Right kidney (tissue), 1 donor: ENCODE results near the gene LLGL2.
"Not testable (repeated sequence)": the region's sequence is repeated elsewhere in the genome, so short reads cannot be mapped to it uniquely, and the experiment has no call there.

Experiments used
- DNase-seq: peaks from one replicate; pipeline ENCODE4 v3.0.0-alpha.2; 2016

Gene LLGL2

DNA sequence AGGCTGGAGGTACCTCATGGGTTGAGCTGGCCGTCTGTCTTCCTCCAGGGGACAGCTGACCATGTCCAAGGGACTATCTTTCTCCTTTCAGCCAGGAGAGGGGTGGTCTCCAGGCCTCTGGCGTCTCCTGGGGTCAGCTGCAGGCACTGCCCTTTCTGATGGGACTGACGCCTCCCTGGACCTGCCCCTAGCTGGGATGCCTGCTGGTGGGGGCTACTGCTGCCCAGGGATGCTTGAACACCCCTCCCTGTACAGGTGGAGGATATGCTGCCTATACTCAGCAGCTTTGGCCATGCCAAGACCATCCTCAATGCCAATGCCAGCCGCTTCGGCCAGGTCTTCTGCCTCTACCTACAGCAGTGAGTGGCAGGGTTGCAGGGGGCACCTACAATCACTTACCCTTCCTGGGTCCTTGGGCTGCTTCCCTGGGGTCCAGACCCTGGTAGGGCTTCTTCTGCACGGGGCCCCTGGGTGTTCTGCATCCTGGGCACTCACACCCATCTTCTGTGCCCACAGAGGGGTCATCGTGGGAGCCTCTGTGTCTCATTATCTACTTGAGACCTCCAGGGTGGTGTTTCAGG lies 66.3 kb downstream of the LLGL2 start:
- DNase-seq: no peak

DNA sequence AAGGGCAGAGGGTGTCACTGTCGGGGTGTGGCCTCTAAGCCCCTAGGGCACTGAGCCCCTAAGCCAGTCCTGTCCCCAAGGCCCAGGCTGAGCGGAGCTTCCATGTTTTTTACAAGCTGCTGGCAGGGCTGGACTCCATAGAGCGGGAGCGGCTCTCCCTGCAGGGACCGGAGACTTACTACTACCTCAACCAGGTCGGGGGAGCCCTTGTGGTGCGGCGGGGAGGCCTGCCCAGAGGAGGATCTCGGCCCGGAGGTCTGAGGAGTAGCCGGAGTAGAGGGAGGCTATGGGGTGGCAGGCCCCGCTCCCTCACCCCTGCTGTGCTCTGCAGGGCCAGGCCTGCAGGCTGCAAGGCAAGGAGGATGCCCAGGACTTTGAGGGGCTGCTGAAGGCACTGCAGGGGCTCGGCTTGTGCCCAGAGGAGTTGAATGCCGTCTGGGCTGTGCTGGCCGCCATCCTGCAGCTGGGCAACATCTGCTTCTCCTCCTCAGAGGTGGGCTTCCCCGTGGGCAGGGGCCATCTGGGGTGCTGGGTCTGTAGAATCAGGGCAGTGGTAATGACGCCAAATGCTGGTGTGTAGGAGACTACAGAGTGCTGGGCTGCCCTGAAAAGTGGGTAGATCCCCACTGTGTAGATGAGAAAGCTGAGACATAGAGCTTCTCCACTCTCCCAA lies 67.0 kb downstream of the LLGL2 start:
- DNase-seq: no peak

DNA sequence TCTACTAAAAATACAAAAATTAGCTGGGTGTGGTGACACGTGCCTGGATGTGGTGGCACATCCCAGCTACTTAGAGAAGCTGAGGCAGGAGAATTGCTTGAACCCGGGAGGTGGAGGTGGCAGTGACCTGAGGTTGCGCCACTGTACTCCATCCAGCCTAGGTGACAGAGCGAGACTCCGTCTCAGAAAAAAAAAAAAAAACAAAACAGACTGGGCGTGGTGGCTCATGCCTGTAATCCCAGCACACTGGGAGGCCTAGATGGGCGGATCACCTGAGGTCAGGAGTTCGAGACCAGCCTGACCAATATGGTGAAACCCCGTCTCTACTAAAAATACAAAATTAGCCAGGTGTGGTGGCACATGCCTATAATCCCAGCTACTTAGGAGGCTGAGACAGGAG lies 67.9 kb downstream of the LLGL2 start:
- not testable (repeated sequence) for DNase-seq

DNA sequence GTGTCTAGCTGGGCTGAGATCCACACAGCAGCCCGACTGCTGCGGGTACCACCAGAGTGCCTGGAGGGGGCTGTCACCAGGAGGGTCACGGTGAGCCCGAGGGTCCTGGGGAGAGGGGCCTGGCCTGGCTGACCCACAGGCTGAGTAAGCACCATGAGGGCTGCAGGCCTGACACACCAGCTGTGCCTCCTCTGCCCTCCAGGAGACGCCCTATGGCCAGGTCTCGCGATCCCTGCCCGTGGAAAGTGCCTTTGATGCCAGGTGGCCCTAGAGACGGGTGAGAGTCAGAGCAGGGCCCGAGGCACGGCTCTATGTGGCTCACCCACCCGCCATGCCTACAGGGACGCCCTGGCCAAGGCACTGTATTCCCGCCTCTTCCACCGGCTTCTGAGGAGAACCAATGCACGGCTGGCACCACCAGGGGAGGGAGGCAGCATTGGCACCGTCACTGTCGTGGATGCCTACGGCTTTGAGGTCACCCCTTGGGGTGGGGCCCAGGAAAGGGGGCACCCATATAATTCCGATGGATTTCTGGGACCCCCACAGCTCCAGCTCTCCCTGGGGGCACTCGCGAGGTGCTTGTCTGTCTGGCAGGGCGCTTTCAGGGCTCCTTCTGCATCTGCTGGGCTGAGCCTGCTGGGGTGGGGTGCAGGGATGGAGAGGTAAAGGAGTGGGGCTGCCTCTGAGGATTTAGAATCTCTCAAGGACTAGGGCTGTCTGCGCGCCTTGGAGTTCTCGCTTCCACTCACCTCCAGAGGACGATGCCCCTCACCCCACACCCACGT lies 69.2 kb downstream of the LLGL2 start:
- no peak for DNase-seq

DNA sequence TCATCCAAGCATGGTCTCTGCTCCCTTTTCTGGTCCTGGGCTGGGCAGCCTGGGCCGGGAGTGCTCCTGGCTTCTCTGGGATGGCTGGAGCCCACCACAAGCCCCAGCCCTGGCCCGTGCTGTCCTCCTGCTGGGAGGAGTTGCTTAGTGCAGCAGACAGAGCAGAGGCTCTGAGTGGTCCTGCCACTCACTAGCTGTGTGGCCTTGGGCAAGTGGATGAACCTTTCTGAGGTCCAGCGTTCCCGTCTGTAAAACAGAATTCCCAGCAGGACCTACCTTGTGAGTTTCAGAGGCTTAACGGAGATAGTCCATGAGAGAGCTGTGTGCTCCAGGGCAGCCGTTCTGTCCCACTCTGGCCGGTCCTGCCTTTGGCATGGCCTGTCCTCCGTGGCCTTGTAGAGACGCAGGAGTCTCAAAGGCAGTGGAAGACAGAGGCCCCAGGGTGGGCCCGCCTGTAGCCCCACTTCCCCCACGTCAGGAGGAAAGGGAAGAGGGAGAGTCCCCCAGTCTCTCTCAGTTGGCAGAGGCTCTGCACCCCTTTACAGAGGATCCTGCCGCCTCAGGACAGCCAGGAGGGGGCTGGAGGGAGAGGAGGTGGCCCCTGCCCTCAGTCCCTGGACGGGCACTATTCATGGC lies 69.9 kb downstream of the LLGL2 start:
- DNase-seq: no peak

DNA sequence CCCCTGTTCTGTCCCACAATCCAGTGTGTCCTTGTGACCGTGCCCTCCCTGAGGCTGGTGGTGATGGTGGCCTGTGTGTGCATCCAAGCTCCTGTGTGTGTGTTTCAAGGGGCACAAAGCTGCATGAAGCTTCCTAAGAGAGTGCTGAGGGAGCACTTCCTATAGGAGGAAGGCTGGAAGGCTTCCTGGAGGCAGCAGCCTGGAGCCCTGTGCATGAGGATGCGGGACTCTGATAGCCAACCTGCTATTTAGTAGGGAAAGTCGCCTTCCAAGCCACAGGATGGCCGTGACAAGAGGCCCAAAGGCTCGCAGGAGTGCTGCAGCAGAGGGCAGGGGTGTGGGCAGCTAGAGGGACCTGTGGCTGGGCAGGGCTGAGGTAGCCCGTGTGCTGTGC lies 70.4 kb downstream of the LLGL2 start:
- DNase-seq: no peak

DNA sequence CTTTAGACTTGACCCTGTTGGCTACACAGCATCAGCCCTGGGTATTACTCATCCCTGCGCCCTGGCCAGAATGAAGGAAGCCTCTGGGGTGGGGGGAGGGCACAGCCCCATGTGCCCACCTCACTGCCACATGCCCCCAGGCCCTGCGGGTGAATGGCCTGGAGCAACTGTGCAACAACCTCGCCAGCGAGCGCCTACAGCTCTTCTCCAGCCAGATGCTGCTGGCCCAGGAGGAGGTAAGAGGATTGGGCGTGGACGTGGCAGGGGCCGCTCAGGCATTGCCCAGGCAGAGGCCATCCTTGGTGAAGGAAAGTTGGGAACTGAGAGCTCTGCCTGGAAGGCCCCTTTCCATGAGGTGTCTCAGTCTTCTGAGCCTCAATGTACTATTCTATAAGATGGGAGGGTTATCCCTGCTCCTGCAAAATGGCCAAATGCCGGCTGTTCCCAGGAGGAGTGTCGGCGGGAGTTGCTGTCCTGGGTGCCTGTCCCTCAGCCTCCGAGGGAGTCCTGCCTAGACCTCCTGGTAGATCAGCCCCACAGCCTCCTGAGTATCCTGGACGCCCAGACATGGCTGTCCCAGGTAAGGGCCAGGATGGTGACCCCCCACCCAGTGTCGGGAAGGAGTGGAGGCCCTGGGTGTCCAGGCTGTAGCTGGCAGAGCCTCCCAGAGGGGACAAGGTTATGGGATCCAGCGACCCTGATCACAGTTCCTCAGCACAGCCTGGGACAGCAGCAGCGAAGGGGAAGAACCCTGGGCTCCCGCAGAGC lies 71.0 kb downstream of the LLGL2 start:
- DNase-seq: no peak

DNA sequence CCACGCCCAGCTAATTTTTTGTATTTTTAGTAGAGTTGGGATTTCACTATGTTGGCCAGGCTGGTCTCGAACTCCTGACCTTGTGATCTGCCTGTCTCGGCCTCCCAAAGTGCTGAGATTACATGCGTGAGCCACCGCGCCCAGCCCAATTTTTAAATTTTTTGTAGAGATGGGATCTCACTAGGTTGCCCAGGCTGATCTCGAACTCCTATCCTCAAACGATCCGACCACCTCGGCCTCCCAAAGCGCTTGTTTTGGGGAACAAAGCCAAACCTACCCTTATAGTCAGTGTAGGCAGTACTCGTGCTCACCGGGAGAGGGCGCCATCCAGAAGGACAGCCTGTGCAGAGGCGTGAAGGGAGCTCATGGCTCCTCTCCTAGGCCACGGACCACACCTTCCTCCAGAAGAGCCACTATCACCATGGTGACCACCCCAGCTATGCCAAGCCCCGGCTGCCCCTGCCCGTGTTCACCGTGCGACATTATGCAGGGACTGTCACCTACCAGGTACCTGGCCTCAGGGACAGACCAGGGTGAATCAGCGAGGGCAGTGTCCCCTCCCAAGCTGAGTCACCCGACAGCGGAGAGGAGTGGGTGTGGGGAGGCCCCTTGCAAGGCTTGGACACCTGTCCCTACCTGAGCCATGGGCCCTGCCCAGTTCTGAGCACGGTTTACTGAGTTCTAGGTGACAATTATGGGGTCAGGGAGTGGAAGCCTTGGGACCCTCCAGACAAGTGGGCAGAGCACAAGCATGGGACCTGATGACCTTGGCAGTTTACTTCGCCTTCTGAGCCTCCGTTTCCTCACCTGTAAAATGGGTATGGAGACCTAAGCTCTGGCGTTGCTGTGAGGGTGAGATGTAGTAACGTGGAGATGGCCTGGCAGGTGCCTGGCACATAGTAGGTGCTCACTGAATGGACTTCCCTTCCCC lies 75.8 kb downstream of the LLGL2 start:
- DNase-seq: no peak

DNA sequence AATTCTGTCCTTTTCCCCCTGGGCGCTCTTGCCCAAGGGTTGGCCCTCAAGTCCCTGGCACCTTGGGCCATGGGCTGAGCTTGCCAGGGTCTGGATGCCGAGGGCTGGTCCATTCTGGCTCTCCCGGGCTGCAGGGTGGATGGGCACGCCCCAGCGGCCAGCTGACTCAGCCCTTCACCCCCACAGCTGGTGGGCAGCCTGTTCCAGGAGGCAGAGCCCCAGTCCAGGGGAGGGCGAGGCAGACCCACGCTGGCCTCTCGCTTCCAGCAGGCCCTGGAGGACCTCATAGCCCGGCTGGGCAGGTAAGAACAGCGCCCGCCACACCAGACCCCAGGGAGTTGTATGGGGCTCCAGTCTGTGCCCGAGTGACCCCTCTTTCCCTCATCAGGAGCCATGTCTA lies 77.1 kb downstream of the LLGL2 start:
- no peak for DNase-seq

DNA sequence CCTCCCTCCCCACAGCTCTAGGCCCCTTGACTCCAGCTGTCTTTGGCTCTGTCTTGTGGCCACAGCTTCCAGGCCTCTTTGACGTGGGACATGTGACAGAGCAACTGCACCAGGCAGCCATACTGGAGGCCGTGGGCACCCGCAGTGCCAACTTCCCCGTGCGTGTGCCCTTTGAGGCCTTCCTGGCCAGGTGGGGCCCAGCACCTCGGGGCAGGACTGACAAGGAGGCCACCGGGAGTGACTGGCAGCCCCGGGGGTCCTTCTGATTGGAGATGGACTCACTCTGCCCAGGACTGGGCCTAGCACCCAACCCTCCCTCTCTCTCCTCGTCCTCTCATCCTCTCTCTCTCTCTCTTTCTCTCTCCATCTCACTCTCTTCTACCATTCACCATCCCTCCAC lies 77.6 kb downstream of the LLGL2 start:
- DNase-seq: no peak

DNA sequence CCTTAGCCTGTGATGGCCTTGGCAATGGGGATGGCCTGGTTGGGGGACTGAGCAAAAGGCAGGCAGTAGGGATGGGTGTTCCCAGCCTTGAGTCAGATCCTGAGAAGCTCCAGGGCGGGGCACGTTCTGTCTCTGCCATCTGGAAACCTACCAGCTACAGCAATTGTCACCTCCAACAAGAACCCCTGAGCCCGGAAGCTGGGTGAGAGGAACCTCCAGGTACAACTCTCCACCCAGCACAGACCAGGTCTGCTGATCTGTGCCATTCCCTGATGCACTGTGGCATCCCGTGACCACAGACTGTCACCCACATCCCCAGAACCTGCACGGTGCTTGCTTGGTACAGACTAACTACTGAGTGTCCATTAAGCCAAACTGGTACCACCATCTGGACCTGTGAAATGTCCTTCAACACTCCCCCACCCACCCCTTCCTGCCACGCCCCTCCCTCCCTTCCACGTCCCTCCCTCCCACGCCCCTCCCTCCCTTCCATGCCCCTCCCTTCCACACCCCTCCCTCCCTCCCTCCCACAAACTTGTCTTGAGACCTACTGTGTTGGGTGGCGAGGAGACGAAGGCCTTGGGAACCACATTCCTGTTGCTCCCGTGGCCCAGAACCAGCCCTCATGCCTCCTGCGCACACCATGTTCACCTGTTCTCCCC lies 78.7 kb downstream of the LLGL2 start:
- no peak for DNase-seq

DNA sequence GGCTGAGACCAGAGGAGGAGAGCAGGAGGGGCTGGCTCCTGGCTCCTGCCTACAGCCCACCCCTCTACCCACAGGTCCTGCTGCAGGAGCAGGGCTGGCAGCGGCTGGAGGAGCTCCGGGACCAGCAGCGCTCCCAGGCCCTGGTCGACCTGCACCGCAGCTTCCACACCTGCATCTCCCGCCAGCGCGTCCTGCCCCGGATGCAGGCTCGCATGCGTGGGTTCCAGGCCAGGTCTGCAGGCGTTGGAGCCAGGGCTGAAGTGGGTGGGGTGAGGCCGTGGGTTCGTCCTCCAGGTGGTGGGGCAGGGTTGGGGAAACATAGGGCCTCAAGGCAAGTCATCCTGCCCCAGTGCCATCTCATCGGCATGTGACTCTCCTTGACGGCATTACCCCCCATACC lies 80.3 kb downstream of the LLGL2 start:
- DNase-seq: no peak

DNA sequence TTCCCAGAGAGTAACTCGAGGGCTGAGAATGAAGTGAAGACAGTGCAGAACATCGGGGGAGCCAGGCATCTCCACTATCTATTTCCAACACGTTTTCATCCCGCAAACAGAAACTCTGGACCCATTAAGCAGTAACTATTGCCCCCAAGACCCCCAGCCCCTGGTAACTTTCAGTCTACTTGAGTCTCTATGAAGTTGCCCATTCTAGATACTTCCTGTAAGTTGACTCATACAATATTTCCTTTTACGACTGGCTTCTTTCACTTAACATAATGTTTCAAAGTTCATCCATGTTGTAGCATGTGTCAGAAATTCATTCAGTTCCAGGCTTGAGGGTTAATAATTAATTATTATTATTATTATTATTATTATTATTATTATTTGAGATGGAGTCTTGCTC lies 81.6 kb downstream of the LLGL2 start:
- DNase-seq: no peak

DNA sequence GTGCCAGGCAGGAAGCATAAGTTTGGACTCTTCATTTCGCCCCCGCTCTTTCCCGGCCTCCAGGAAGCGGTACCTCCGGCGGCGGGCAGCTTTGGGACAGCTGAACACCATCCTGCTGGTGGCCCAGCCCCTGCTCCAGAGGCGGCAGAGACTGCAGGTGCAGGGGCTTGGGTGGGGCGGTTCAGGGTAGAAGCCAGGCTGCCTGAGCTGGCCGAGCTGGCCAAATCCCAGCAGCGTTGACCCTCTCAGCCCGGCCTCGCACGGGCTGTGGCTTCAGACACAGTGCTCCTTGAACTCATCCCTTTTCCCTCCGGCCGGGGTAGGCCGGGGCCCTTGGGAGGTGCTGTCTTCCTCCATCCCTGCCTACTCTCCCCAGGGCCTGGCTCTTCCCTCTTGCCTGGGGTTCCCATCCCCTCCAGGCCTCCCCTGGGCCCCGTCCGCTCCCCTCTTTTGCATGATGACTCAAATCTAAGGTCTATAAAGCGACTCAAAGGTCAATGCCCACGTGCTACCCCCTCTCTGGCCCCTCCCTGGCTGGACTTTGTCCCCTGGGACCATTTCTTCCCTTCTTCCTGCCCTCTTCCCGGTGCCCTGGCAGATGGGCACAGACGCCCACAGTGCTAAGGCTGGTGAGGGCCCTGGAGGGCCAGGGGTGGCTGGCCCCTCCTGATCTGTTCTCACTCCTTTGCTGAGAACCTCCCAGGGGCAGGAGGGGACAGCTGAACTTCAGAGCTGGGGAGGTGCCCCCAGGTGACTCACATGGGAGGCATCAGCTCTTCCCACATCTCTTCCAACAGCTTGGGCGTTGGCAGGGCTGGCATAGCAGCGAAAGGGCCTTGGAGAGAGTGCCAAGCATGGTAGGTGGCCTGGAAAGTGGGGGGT lies 84.8 kb downstream of the LLGL2 start:
- DNase-seq: no peak

DNA sequence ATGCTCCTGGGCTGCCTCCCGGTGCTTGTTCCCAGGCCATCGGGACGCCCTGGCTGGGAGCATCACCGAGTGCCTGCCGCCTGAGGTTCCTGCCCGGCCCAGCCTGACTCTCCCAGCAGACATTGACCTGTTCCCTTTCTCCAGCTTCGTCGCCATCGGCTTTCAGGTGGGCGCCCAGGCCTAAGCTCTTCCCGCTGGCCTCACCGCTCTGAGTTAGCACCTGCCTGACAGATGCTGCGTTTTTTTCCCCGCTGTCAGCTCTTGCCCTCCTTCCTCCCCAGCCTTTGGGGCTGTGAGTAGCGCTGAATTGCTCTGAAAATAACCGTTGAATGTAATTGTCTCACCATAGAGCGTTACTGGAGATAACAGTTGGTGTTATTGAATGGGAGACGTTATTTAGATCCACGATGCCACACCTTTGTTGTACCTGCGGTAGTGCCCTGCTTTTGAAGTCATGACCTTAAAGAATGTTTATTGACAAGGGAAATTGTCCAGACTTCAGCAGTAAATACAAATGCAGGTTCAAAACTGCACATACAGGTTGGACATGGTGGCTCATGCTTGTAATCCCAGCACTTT lies 86.4 kb downstream of the LLGL2 start:
- DNase-seq: no peak

DNA sequence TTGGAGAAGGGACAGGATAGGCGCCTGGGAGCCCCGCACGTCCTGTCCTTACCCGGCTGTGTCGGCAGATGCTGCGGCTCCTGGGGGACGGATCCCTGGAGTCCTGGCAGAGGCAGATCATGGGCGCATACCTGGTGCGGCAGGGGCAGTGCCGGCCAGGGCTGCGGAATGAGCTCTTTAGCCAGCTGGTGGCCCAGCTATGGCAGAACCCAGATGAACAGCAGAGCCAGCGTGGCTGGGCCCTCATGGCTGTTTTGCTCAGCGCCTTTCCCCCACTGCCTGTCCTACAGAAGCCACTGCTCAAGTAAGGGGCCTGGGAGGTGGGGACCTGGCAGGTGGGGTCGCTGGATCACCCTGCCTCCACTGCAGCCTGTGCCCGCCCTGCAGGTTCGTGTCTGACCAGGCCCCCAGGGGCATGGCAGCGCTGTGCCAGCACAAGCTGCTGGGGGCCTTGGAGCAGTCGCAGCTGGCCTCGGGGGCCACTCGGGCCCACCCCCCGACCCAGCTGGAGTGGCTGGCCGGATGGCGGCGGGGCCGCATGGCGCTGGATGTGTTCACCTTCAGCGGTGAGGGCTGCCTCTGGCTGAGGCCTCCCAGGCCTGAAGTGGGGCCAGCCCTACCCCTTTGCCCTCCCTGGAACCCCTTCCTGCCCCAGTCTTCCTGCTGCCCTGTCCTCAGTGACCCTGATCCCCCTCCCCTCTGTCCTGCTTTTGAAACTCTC lies 87.6 kb downstream of the LLGL2 start:
- DNase-seq: no peak

DNA sequence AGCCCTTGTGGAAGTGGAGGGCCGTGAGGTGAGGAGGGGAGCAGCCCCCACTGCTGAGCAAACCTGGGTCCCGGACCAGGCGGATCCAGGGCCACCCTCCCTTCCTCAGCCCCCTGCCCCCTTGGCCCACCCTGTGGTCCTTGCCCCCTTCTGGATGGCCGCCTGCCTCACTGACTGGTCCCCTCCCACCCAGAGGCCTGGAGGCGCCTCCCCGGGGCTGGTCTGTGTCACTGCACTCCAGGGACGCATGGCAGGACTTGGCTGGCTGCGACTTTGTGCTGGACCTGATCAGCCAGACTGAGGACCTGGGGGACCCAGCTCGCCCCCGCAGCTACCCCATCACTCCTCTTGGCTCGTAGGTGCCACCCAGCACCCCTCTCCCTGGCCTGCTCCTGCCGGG lies 88.5 kb downstream of the LLGL2 start:
- DNase-seq: no peak

DNA sequence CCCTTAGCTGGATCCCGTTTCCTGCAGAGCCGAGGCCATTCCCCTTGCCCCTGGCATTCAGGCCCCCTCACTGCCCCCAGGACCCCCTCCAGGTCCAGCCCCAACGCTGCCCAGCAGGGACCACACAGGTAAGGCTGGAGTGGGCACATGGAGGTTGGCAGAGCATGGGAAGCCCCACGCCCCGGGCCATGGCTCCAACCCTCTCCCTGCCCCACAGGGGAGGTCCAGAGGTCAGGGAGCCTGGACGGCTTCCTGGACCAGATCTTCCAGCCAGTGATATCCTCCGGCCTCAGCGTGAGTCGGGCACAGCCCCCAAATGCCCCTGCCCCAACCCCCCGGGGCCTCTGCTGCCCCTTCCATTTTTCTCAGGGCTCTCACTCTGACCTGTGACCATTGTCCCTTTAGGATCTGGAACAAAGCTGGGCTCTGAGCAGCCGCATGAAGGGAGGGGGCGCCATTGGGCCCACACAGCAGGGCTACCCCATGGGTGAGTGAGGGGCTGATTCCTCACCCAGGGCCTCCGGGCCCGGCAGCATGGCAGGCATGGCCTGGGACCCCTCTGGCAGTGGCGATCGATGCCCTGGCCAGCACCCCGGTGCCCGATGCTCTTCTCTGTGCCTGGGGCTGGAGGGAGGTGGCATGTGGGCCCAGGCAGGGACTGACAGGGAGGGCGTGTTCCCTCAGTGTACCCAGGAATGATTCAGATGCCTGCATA lies 89.2 kb downstream of the LLGL2 start:
- DNase-seq: no peak
